Skeletal muscle tissue (tissue), 4 donors: ENCODE data around the gene RTP1. TPM values are rescaled to one million over a fixed set of nuclear protein-coding genes. Genes with fewer than 3 reads are reported as not detected.
A peak's percentile ranks its signal among the peaks of the same experiment; 100 is the strongest.
"Not testable (repeated sequence)": the region's sequence is repeated elsewhere in the genome, so short reads cannot be mapped to it uniquely, and the experiment has no call there.

Source experiments
- H3K27ac ChIP-seq: one replicate; pipeline ENCODE4 v1.7.0; 2013; ENCODE audit warnings: mild to moderate bottlenecking, low read depth, low read length, inconsistent platforms
- H3K27me3 ChIP-seq, 3 donors: one replicate each; pipeline ENCODE4 v1.7.0; 2013; ENCODE audit warnings: low read length in 3 of 3; ENCODE audit not compliant: control insufficient read depth in 3 of 3, insufficient read depth in 3 of 3
- H3K36me3 ChIP-seq, 3 donors: one replicate each; pipeline ENCODE4 v1.7.0; 2013; ENCODE audit warnings: low read length in 3 of 3; ENCODE audit not compliant: control insufficient read depth in 3 of 3, insufficient read depth in 3 of 3
- H3K4me1 ChIP-seq, 3 donors: one replicate each; pipeline ENCODE4 v1.7.0; 2013; ENCODE audit warnings: low read length in 3 of 3, mild to moderate bottlenecking in 3 of 3; ENCODE audit not compliant: control insufficient read depth in 3 of 3, insufficient read depth in 3 of 3
- H3K4me3 ChIP-seq, 3 donors: one replicate each; pipeline ENCODE4 v1.7.0; 2013; ENCODE audit warnings: low read length in 3 of 3
- H3K9ac ChIP-seq, 3 donors: one replicate each; pipeline ENCODE4 v1.7.0; 2013; ENCODE audit warnings: low read length in 3 of 3, mild to moderate bottlenecking in 3 of 3, moderate library complexity in 2 of 3, low read depth in 1 of 3
- H3K9me3 ChIP-seq, 3 donors: one replicate each; pipeline ENCODE4 v1.7.0; 2013; ENCODE audit warnings: low read length in 3 of 3; ENCODE audit not compliant: control insufficient read depth in 3 of 3
- total RNA-seq: library from RNA; depleted of rRNA; stranded (reverse); fragments of >200 nt; gene quantifications from one replicate; pipeline ENCODE4 v1.2.3, GENCODE V29; 2014
- donor health status: Osteomylitis.

Gene RTP1, protein sequence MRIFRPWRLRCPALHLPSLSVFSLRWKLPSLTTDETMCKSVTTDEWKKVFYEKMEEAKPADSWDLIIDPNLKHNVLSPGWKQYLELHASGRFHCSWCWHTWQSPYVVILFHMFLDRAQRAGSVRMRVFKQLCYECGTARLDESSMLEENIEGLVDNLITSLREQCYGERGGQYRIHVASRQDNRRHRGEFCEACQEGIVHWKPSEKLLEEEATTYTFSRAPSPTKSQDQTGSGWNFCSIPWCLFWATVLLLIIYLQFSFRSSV
- not detected for total RNA-seq

GRCh38 chr3:187197335-187197649, at the start of gene RTP1:
Gene RTP1 (plus strand): TSS chr3:187197486. CDS start chr3:187197516, 30 bp downstream.
- H3K4me1 ChIP-seq, result no peaks in the 10 kb centered on the region

GRCh38 chr3:187150186-187150585, 47.1 kb upstream of the RTP1 start:
- Histone ChIP-seq H3K27ac (no peak overlapping the region), H3K36me3 (no peaks in the 10 kb centered on the region), H3K4me3 (no peak overlapping the region), H3K9ac (no peak overlapping the region), H3K9me3 (no peaks in the 10 kb centered on the region), H3K27me3 (no peaks in the 10 kb centered on the region), H3K4me1 (no peaks in the 10 kb centered on the region)

More at GRCh38 chr3:187197335-187197649, at the start of gene RTP1:
- no peak within 1 kb of the TSS for H3K4me3 ChIP-seq
- H3K9ac ChIP-seq, result no peak within 1 kb of the TSS
- H3K27me3 ChIP-seq, result no peaks in the 10 kb centered on the region
- H3K9me3 ChIP-seq, result no peaks in the 10 kb centered on the region
- no peaks in the 10 kb centered on the region for H3K36me3 ChIP-seq
- no peak within 1 kb of the TSS for H3K27ac ChIP-seq

- H3K9me3 ChIP-seq, result no peaks in the 10 kb centered on the region
- no peaks in the 10 kb centered on the region for H3K36me3 ChIP-seq
- H3K4me3 ChIP-seq, result no peak overlapping the region
- H3K4me1 ChIP-seq, result no peaks in the 10 kb centered on the region
- H3K27me3 ChIP-seq, result no peaks in the 10 kb centered on the region
- no peak overlapping the region for H3K27ac ChIP-seq
- no peak overlapping the region for H3K9ac ChIP-seq
Measured at GRCh38 chr3:187150599-187150998, 46.7 kb upstream of the RTP1 start.

DNA sequence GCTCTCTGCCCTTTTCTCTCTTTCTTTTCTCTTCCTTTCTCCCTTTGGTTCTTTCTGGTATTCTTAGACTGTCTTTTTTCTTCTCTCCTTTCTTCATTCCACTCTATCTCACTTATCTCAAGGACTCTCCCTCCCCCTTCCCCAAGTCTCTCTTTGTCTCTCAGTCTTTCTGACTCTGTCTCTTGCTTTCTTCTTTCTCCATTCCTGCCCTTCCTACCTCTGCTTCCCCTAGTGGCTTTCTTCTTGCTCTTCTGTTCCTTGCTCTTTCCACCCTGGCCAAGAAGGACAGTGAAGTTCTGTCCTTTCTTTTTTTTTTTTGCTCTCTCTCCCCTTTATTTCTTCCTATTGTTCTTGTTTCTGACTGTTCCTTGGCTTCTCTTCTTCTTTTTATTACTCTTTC, 35.7 kb upstream of the RTP1 start:
- Histone ChIP-seq H3K36me3 (no peaks in the 10 kb centered on the region), H3K9me3 (no peaks in the 10 kb centered on the region), H3K9ac (no peak overlapping the region), H3K27me3 (no peaks in the 10 kb centered on the region), H3K27ac (no peak overlapping the region), H3K4me3 (no peak overlapping the region), H3K4me1 (peaks cover 6 to 14% (median 10%) of the 10 kb centered on the region in 3 donors)

- no peaks in the 10 kb centered on the region for H3K9me3 ChIP-seq
- H3K27ac ChIP-seq, result no peak overlapping the region
- peaks cover 13 to 20% (median 18%) of the 10 kb centered on the region in 3 donors for H3K4me1 ChIP-seq
- H3K9ac ChIP-seq, result no peak overlapping the region
- H3K4me3 ChIP-seq, result no peak overlapping the region
- H3K27me3 ChIP-seq, result no peaks in the 10 kb centered on the region
- H3K36me3 ChIP-seq, result no peaks in the 10 kb centered on the region
Measured at GRCh38 chr3:187162265-187162953, 34.9 kb upstream of the RTP1 start.

DNA sequence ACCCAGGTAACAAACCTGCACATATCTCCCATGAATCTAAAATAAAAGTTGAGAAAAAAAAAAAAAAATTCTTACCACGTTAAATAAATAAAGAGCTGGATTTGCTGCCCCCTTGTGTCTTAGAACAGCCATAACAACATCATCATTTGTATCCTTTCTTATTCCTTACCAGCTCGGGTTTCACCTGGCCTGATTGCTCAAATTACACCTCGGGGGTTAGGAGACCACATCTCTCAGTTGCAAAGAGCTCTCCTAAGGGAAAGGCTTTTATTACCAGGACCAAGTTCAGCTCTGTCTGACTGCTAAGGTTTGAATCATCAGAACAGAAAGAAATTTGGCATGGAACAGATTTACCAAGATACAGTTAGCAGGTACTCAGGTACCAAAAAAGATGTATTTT, 32.1 kb upstream of the RTP1 start:
- H3K9me3 ChIP-seq, result no peaks in the 10 kb centered on the region
- H3K9ac ChIP-seq, result peak overlapping the region in 1 of 3 donors; percentile 30
- H3K4me1 ChIP-seq, result peaks cover 16 to 24% (median 23%) of the 10 kb centered on the region in 3 donors
- no peak overlapping the region for H3K4me3 ChIP-seq
- H3K36me3 ChIP-seq, result no peaks in the 10 kb centered on the region
- H3K27me3 ChIP-seq, result no peaks in the 10 kb centered on the region
- H3K27ac ChIP-seq, result no peak overlapping the region

GRCh38 chr3:187166750-187167149, 30.5 kb upstream of the RTP1 start:
- Histone ChIP-seq H3K4me1 (peaks cover 16 to 24% (median 23%) of the 10 kb centered on the region in 3 donors), H3K36me3 (no peaks in the 10 kb centered on the region), H3K9ac (no peak overlapping the region), H3K27me3 (no peaks in the 10 kb centered on the region), H3K4me3 (no peak overlapping the region), H3K27ac (no peak overlapping the region), H3K9me3 (no peaks in the 10 kb centered on the region)

- Histone ChIP-seq H3K4me3 (peak overlapping the region in 1 of 3 donors; percentile 42), H3K4me1 (peaks cover 16 to 24% (median 23%) of the 10 kb centered on the region in 3 donors), H3K27me3 (no peaks in the 10 kb centered on the region), H3K36me3 (no peaks in the 10 kb centered on the region), H3K9me3 (no peaks in the 10 kb centered on the region), H3K9ac (no peak overlapping the region), H3K27ac (no peak overlapping the region)
Measured at GRCh38 chr3:187167777-187168176, 29.5 kb upstream of the RTP1 start.

- peaks cover 19 to 25% (median 24%) of the 10 kb centered on the region in 3 donors for H3K4me1 ChIP-seq
- no peaks in the 10 kb centered on the region for H3K36me3 ChIP-seq
- H3K9me3 ChIP-seq, result no peaks in the 10 kb centered on the region
- no peak overlapping the region for H3K27ac ChIP-seq
- no peak overlapping the region for H3K9ac ChIP-seq
- no peak overlapping the region for H3K4me3 ChIP-seq
- H3K27me3 ChIP-seq, result no peaks in the 10 kb centered on the region
Measured at GRCh38 chr3:187169231-187169960, 27.9 kb upstream of the RTP1 start.

- not testable (repeated sequence) for H3K36me3 ChIP-seq, H3K27ac ChIP-seq, H3K27me3 ChIP-seq, H3K4me3 ChIP-seq, H3K9me3 ChIP-seq, H3K9ac ChIP-seq
- peaks cover 15 to 18% (median 16%) of the 10 kb centered on the region in 3 donors for H3K4me1 ChIP-seq
Measured at GRCh38 chr3:187170911-187171310, 26.4 kb upstream of the RTP1 start.
